Activated B cell treated with CpG ODN at 0.5 μM for 24 hours (primary cell): ENCODE measurements around the gene POLD1. TPM values are rescaled to one million over a fixed set of nuclear protein-coding genes. Genes with fewer than 3 reads are reported as not detected.
"Not testable (repeated sequence)": the region's sequence is repeated elsewhere in the genome, so short reads cannot be mapped to it uniquely, and the experiment has no call there.

Experiments used
- ATAC-seq: fragments of 200-7000 bp; cut with Tn5 transposase; one replicate; pipeline ENCODE4 v1.10.0; 2021; ENCODE audit warnings: low read depth, mild to moderate bottlenecking, moderate library complexity
- CTCF ChIA-PET: fragments of 350-600 bp; sonication (Branson Sonifier 250); formaldehyde crosslinking; loops from one replicate; lab custom pipeline; 2021; ENCODE audit warnings: antibody characterized with exemption; lab: Charles Lee
- POLR2A ChIA-PET: fragments of 350-600 bp; sonication (Branson Sonifier 250); formaldehyde crosslinking; loops from one replicate; lab custom pipeline; 2021; ENCODE audit warnings: antibody characterized with exemption; lab: Charles Lee
- DNase-seq: peaks from one replicate; pipeline ENCODE4 v3.0.0; 2022
- H3K27ac Mint-ChIP-seq: one replicate; pipeline ENCODE4 v1.8.0; 2020; ENCODE audit warnings: mixed read lengths
- H3K27me3 Mint-ChIP-seq: one replicate; pipeline ENCODE4 v1.8.0; 2021; ENCODE audit warnings: mixed read lengths
- H3K36me3 Mint-ChIP-seq: one replicate; pipeline ENCODE4 v1.8.0; 2021; ENCODE audit warnings: low read depth, mixed read lengths
- H3K4me1 Mint-ChIP-seq: one replicate; pipeline ENCODE4 v1.8.0; 2021; ENCODE audit warnings: mixed read lengths
- H3K4me3 Mint-ChIP-seq: one replicate; pipeline ENCODE4 v1.8.0; 2020; ENCODE audit warnings: mild to moderate bottlenecking, mixed read lengths
- H3K9me3 Mint-ChIP-seq: one replicate; pipeline ENCODE4 v1.8.0; 2020; ENCODE audit warnings: mixed read lengths
- intact Hi-C: fragments of 100-400 bp; cut with micrococcal nuclease; formaldehyde crosslinking; loops from one replicate; pipeline ENCODE4 v1.15.1; 2024
- total RNA-seq: library from RNA; stranded (reverse); gene quantifications from 2 replicates; pipeline ENCODE4 v1.2.3, GENCODE V29; 2022
- TF ChIP-seq, protein P1 (sequence below): fragments of 200-600 bp; IDR thresholded peaks from one replicate; pipeline ENCODE4 v1.8.0; 2022; ENCODE audit warnings: antibody characterized with exemption, mild to moderate bottlenecking

The POLD1 gene
- total RNA-seq, 1 donor from 2014 or later: 65.5 TPM

DNA sequence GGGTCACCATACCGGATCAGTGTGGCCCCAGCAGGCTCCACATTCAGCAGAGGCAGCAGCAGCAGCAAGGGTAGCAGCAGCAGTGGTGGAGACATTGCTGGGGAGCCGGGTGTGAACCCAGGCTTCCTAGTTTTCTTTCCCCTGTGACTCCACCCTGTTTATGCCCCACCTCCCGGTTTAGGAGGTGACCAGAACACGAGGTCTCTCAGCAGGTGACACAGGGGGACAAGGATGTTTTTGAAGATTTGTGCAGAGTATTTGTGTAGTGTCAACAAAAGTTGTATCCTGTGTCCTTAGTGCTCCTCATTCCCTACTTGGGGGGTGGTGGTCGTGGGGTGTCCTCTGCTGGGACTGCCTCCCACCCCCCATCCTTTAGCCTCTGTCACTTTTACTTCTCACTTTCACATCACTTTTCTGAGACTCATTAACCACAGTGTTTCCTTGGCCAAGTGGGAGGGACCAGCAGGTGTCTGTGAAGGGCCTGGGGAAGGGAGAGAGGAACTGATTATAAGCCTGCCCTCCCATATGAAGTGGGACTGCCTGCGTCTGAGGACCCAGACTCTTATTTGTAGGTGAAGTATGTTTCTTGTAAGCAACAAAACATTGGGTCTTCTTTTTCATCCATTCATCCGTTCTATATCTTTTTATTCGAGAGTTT lies 39.4 kb upstream of the POLD1 start:
- intact Hi-C loops: loop anchor here (1.0 to 10.0 kb wide), 5 partner anchors 15 to 1010 kb away; partner anchors contain the start of genes CD37, CTU1, KCNC3 and NR1H2
- peak; percentile 64 for DNase-seq
- H3K36me3 Mint-ChIP-seq: peaks cover 28% of the 10 kb centered on the region

DNA sequence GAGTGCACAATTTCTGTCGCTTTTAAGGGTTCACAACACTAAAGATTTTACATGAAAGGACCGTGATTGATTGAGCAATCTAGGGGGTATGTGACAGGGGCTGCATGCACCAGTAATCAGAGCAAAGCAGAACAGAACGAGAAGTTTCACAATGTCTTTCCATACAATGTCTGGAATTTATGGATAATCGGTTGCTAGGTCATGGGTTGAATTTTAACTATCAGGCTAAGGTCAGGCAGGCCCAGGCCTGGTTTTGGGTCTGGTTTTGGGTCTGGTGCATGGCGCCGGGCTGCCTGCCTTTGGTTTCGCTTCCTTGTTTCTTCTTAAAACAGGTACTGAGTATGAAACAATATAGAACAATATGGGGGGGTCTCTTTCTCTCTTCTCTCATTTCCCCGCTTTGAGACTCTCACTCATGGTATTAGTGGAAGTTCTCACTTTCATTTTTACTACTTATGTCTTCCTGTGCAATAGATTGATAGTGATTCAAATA lies 37.0 kb upstream of the POLD1 start:
- ATAC-seq (peak; percentile 38), DNase-seq (peak; percentile 56)
- H3K36me3 Mint-ChIP-seq: peaks cover 15% of the 10 kb centered on the region
- peak overlapping the region; percentile 55 for H3K4me3 Mint-ChIP-seq
- not testable (repeated sequence) for H3K9me3 Mint-ChIP-seq, H3K27me3 Mint-ChIP-seq
- peak overlapping the region; percentile 96 for H3K27ac Mint-ChIP-seq
- POLR2A ChIA-PET: interaction anchor here (0.7 to 16.5 kb wide), 9 partner anchors 8 to 82 kb away, joined by 3 to 408 read pairs (median 6); partner anchors contain the start of genes KCNC3, NR1H2 and SPIB
- H3K4me1 Mint-ChIP-seq: peaks cover 83% of the 10 kb centered on the region
- CTCF ChIA-PET: interaction anchor here (1.3 to 3.6 kb wide), 3 partner anchors 10 to 19 kb away, joined by 3 to 26 read pairs (median 10); partner anchors contain the start of gene KCNC3
- intact Hi-C loops: loop anchor here (1.0 to 10.0 kb wide), 4 partner anchors 10 to 1012 kb away; partner anchors contain the start of genes CD37 and CTU1

More for the DNA sequence above, 39.4 kb upstream of the POLD1 start:
- TF ChIP-seq, protein P1, sequence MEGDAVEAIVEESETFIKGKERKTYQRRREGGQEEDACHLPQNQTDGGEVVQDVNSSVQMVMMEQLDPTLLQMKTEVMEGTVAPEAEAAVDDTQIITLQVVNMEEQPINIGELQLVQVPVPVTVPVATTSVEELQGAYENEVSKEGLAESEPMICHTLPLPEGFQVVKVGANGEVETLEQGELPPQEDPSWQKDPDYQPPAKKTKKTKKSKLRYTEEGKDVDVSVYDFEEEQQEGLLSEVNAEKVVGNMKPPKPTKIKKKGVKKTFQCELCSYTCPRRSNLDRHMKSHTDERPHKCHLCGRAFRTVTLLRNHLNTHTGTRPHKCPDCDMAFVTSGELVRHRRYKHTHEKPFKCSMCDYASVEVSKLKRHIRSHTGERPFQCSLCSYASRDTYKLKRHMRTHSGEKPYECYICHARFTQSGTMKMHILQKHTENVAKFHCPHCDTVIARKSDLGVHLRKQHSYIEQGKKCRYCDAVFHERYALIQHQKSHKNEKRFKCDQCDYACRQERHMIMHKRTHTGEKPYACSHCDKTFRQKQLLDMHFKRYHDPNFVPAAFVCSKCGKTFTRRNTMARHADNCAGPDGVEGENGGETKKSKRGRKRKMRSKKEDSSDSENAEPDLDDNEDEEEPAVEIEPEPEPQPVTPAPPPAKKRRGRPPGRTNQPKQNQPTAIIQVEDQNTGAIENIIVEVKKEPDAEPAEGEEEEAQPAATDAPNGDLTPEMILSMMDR: no peak
- POLR2A ChIA-PET: interaction anchor here (0.6 to 16.5 kb wide), 12 partner anchors 13 to 1981 kb away, joined by 3 to 408 read pairs (median 6); partner anchors contain the start of genes KCNC3, POLD1, SPIB and SYNGR4
- H3K27ac Mint-ChIP-seq: peak overlapping the region; percentile 96
- H3K9me3 Mint-ChIP-seq: no peaks in the 10 kb centered on the region
- CTCF ChIA-PET: interaction anchor here (1.0 to 1.2 kb wide), 2 partner anchors 9 to 16 kb away, joined by 4 to 6 read pairs; partner anchors contain the start of gene KCNC3
- H3K4me1 Mint-ChIP-seq: peaks cover 91% of the 10 kb centered on the region
- ATAC-seq: peak; percentile 60
- H3K27me3 Mint-ChIP-seq: no peaks in the 10 kb centered on the region
- peak overlapping the region; percentile 89 for H3K4me3 Mint-ChIP-seq

DNA sequence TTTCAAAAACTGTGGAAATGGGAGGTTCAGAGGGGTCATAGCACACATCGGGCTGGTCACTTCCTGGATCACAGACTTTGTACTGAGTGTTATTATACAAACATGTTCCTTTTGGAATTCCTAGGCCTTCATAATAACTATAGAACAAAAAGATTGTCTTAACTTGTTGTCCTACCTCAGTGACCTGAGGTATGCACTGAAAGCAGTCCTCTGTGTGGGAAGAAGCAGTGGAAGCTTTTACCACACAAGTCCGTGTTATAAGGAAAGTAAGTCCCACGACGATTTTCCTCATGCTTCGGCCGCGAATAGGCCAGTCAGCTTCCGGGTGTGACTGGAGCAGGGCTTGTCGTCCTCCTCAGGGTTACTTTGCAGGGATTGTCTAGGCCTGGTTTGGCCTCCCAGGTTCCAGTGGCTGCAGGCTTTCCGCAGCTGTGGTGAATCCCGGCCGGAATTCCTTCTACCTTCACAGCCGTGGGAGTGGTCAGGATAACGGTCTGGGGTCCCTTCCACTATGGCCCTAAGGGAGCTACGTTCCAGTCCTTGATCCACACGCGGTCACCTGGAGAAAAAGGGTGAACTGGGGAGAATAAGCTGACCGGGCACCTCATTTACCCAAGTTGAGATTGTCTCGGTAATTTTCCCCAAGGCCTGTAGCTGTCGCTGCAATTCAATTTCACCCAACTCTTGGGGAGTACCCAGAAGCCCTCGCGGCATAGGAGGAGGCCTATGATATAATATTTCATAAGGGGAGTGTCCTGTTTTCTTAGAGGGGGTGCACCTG lies 34.7 kb upstream of the POLD1 start:
- H3K27ac Mint-ChIP-seq: peak overlapping the region; percentile 96
- POLR2A ChIA-PET: interaction anchor here (0.6 to 16.5 kb wide), 5 partner anchors 8 to 66 kb away, joined by 4 to 408 read pairs (median 4); partner anchors contain the start of gene KCNC3
- H3K27me3 Mint-ChIP-seq: no peaks in the 10 kb centered on the region
- H3K36me3 Mint-ChIP-seq: peaks cover 7% of the 10 kb centered on the region
- TF ChIP-seq, protein P1: no peak
- no peak overlapping the region for H3K4me3 Mint-ChIP-seq
- no peak for ATAC-seq
- intact Hi-C loops: loop anchor here (10.0 kb wide), 2 partner anchors 755 to 1015 kb away; partner anchors contain the start of genes CD37 and CTU1
- DNase-seq: no peak
- CTCF ChIA-PET: interaction anchor here (1.7 to 1.8 kb wide), 2 partner anchors 19 to 111 kb away, joined by 5 read pairs; no protein-coding TSS in a partner anchor
- H3K9me3 Mint-ChIP-seq: no peaks in the 10 kb centered on the region
- H3K4me1 Mint-ChIP-seq: peaks cover 67% of the 10 kb centered on the region

DNA sequence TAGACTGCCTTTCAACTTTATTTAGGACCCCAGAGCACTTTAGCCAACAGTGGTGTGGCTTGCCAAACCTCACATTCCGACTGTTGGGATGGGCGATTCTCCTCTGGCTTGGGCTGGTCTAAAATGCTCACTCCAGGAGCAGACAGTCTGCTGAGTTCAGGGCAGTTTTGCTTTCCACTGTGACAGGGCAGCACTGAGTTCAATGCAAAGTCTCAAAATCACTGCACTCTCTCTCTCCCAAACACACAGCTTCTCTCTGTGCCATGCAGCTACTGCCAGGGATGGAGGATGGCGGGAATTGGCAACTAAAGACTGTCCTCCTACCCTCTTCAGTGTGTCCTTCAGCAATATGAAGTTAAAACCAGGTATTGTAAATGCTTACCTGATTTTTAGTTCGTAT lies 31.9 kb upstream of the POLD1 start:
- POLR2A ChIA-PET: interaction anchor here (1.6 to 16.5 kb wide), 3 partner anchors 10 to 23 kb away, joined by 7 to 408 read pairs (median 8); partner anchors contain the start of gene KCNC3

DNA sequence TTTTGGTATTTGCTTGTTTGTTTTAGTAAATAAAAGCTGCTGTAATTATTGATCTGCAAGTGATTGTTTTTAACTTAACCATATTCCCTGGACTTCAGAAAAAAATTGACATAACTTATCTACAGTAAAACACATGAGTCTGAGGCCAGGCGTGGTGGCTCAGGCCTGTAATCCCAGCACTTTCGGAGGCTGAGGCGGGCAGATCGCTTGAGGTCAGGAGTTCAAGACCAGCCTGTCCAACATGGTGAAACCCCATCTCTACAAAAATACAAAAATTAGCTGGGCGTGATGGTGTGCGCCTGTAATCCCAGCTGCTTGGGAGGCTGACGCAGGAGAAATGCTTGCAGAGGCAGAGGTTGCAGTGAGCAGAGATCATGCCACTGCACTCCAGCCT lies 30.7 kb upstream of the POLD1 start:
- intact Hi-C loops, ATAC-seq, H3K9me3 Mint-ChIP-seq, DNase-seq, H3K27me3 Mint-ChIP-seq, H3K4me3 Mint-ChIP-seq, H3K36me3 Mint-ChIP-seq, H3K27ac Mint-ChIP-seq: not testable (repeated sequence)
- peaks cover 46% of the 10 kb centered on the region for H3K4me1 Mint-ChIP-seq
- CTCF ChIA-PET: interaction anchor here (1.6 to 2.2 kb wide), 2 partner anchors 15 to 107 kb away, joined by 4 to 5 read pairs; no protein-coding TSS in a partner anchor
- POLR2A ChIA-PET: interaction anchor here (0.8 to 16.5 kb wide), 4 partner anchors 11 to 62 kb away, joined by 3 to 408 read pairs (median 5); partner anchors contain the start of genes KCNC3 and POLD1

More for the DNA sequence above, 31.9 kb upstream of the POLD1 start:
- ATAC-seq: no peak
- intact Hi-C loops: no loop called here
- no peak overlapping the region for H3K27ac Mint-ChIP-seq
- H3K9me3 Mint-ChIP-seq: no peaks in the 10 kb centered on the region
- no peak for DNase-seq
- no peaks in the 10 kb centered on the region for H3K36me3 Mint-ChIP-seq
- TF ChIP-seq, protein P1: no peak
- no peak overlapping the region for H3K4me3 Mint-ChIP-seq
- no peaks in the 10 kb centered on the region for H3K27me3 Mint-ChIP-seq
- CTCF ChIA-PET: interaction anchor here (1.0 to 2.2 kb wide), 2 partner anchors 11 to 109 kb away, joined by 3 to 4 read pairs; no protein-coding TSS in a partner anchor
- H3K4me1 Mint-ChIP-seq: peaks cover 51% of the 10 kb centered on the region
